Ovary (tissue), 3 donors: ENCODE measurements around the gene DLX6.

Source experiments
- POLR2A ChIP-seq: fragments of 450-650 bp; IDR thresholded peaks from one replicate; pipeline ENCODE4 v1.6.1; 2017; ENCODE audit warnings: antibody characterized with exemption, mild to moderate bottlenecking, moderate library complexity
- TF ChIP-seq, protein P1 (sequence below), 3 donors: fragments of 450-650 bp in 2 of 3; fragments of 200-600 bp in 1 of 3; IDR thresholded peaks; one replicate each; pipeline versions ENCODE4 v1.5.1 to v1.8.0; 2016 to 2022; ENCODE audit warnings: antibody characterized with exemption in 3 of 3, mild to moderate bottlenecking in 1 of 3
- donor health status: DM: no; HTN: no; CAD: no.

- TF ChIP-seq, protein P1, sequence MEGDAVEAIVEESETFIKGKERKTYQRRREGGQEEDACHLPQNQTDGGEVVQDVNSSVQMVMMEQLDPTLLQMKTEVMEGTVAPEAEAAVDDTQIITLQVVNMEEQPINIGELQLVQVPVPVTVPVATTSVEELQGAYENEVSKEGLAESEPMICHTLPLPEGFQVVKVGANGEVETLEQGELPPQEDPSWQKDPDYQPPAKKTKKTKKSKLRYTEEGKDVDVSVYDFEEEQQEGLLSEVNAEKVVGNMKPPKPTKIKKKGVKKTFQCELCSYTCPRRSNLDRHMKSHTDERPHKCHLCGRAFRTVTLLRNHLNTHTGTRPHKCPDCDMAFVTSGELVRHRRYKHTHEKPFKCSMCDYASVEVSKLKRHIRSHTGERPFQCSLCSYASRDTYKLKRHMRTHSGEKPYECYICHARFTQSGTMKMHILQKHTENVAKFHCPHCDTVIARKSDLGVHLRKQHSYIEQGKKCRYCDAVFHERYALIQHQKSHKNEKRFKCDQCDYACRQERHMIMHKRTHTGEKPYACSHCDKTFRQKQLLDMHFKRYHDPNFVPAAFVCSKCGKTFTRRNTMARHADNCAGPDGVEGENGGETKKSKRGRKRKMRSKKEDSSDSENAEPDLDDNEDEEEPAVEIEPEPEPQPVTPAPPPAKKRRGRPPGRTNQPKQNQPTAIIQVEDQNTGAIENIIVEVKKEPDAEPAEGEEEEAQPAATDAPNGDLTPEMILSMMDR (IDR thresholded peaks at IDR 0.05): no peak
- no peak for TF ChIP-seq POLR2A
Measured at GRCh38 chr7:97004247-97005182, 838 bp upstream of the DLX6 start.
